ENCODE data around the gene TLCD2. TPM values are rescaled to one million over a fixed set of nuclear protein-coding genes. Genes with fewer than 3 reads are reported as not detected.

TLCD2 gene
- total RNA-seq, 1 experiment from 2014 or later = 1.9 TPM

DNA sequence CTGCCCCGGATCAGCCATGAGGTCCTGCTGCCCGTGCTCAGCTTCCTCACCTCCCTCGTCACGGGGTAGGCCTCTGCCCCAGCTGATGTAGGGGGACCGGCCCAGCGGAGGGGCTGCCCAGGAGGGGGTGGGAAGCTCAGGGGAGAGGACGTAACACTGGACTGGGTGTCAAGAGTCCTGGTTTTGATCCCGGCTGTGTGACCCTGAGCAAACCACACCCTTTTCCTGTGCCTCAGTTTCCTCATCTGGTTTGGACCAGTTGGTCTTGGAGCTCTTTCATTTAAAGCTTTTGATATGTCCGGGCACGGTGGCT lies 21.0 kb upstream of the TLCD2 start (continued):
- TF ChIP-seq CTCF (IDR thresholded peaks at IDR 0.05) = no peak
- no peak for TF ChIP-seq ATF1 (CRISPR knock-in tag; IDR thresholded peaks at IDR 0.05)
- TF ChIP-seq, protein P1, sequence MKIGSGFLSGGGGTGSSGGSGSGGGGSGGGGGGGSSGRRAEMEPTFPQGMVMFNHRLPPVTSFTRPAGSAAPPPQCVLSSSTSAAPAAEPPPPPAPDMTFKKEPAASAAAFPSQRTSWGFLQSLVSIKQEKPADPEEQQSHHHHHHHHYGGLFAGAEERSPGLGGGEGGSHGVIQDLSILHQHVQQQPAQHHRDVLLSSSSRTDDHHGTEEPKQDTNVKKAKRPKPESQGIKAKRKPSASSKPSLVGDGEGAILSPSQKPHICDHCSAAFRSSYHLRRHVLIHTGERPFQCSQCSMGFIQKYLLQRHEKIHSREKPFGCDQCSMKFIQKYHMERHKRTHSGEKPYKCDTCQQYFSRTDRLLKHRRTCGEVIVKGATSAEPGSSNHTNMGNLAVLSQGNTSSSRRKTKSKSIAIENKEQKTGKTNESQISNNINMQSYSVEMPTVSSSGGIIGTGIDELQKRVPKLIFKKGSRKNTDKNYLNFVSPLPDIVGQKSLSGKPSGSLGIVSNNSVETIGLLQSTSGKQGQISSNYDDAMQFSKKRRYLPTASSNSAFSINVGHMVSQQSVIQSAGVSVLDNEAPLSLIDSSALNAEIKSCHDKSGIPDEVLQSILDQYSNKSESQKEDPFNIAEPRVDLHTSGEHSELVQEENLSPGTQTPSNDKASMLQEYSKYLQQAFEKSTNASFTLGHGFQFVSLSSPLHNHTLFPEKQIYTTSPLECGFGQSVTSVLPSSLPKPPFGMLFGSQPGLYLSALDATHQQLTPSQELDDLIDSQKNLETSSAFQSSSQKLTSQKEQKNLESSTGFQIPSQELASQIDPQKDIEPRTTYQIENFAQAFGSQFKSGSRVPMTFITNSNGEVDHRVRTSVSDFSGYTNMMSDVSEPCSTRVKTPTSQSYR (CRISPR knock-in tag; IDR thresholded peaks at IDR 0.05) = no peak
- TF ChIP-seq, protein P2, sequence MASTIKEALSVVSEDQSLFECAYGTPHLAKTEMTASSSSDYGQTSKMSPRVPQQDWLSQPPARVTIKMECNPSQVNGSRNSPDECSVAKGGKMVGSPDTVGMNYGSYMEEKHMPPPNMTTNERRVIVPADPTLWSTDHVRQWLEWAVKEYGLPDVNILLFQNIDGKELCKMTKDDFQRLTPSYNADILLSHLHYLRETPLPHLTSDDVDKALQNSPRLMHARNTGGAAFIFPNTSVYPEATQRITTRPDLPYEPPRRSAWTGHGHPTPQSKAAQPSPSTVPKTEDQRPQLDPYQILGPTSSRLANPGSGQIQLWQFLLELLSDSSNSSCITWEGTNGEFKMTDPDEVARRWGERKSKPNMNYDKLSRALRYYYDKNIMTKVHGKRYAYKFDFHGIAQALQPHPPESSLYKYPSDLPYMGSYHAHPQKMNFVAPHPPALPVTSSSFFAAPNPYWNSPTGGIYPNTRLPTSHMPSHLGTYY (CRISPR knock-in tag; IDR thresholded peaks at IDR 0.05) = no peak
- TF ChIP-seq ETV6 (CRISPR knock-in tag; IDR thresholded peaks at IDR 0.05) = no peak
- no peak for TF ChIP-seq NFYB (CRISPR knock-in tag; conservative IDR thresholded peaks at IDR 0.05; ENCODE audit: low read depth)
- TF ChIP-seq TEAD1 (CRISPR knock-in tag; IDR thresholded peaks at IDR 0.05) = no peak
- TF ChIP-seq RORB (CRISPR knock-in tag; IDR thresholded peaks at IDR 0.05) = no peak
- TF ChIP-seq ZNF121 (CRISPR knock-in tag; IDR thresholded peaks at IDR 0.05) = no peak
- TF ChIP-seq CBFB (CRISPR knock-in tag; IDR thresholded peaks at IDR 0.05; ENCODE audit: low read depth) = no peak
- TF ChIP-seq PRRX2 (CRISPR knock-in tag; IDR thresholded peaks at IDR 0.05) = no peak

DNA sequence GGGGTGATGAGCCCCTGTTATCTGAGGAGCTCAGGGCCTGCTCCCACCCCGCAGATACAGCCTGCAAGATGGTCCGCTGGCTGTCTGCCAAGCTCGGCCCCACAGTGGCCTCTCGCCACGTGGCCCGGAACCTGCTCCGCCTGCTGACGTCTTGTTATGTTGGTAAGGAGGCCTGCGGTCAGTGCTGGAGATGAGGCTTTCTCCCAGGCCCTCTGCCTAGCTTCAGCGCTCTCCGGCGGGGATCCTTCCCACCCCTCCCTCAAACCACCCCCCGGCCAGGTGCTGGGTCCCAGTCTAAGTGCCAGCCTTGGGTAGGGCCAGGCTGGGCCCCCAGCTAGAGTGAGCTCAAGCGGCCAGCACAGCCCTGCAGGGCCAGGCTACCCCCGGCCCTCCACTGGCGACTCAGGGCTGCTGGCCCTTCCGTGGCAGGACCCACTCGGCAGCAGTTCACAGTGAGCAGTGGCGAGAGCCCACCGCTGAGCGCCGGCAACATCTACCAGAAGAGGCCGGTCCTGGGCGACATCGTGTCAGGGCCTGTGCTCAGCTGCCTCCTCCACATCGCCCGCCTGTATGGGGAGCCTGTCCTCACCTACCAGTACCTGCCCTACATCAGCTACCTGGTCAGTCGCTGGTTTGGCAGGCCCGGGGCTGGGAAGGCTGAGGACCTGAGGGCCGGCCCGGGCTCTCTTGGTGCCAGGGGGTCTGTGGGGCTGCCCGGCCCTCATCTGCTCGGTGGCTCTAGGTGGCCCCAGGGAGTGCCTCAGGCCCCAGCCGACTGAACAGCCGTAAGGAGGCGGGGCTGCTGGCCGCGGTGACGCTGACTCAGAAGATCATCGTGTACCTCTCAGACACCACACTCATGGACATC lies 20.4 kb upstream of the TLCD2 start:
- no peaks in the 10 kb centered on the region; the same call in 1 of the 2 replicates for H3K36me3 Mint-ChIP-seq
- ATAC-seq (no peak), DNase-seq (ENCODE audit: low spot score) (no peak)
- H3K4me1 Mint-ChIP-seq = peaks cover 1% of the 10 kb centered on the region; the same call in 1 of the 2 replicates
- ChIA-PET POLR2A (no interaction called here), CTCF (no interaction called here)
- no peak overlapping the region for H3K4me3 Mint-ChIP-seq
- H3K9me3 Mint-ChIP-seq = no peaks in the 10 kb centered on the region
- no peaks in the 10 kb centered on the region for H3K27me3 Mint-ChIP-seq (ENCODE audit: low read depth)
- no peak overlapping the region for H3K27ac Mint-ChIP-seq
- TF ChIP-seq E2F1 (CRISPR knock-in tag; IDR thresholded peaks at IDR 0.05) (no peak), ZNF138 (CRISPR knock-in tag; conservative IDR thresholded peaks at IDR 0.05) (no peak), ESRRA (CRISPR knock-in tag; IDR thresholded peaks at IDR 0.05; ENCODE audit: borderline replicate concordance) (no peak), ZNF671 (CRISPR knock-in tag; IDR thresholded peaks at IDR 0.05) (no peak), ZBTB43 (CRISPR knock-in tag; IDR thresholded peaks at IDR 0.05) (no peak), FOXJ3 (CRISPR knock-in tag; IDR thresholded peaks at IDR 0.05; ENCODE audit: borderline replicate concordance) (no peak), ZNF317 (CRISPR knock-in tag; IDR thresholded peaks at IDR 0.05; ENCODE audit: borderline replicate concordance, low read depth) (no peak), RORB (CRISPR knock-in tag; IDR thresholded peaks at IDR 0.05) (no peak), TEAD1 (CRISPR knock-in tag; IDR thresholded peaks at IDR 0.05) (no peak), NR2C2 (CRISPR knock-in tag; IDR thresholded peaks at IDR 0.05) (no peak), SMAD3 (CRISPR knock-in tag; IDR thresholded peaks at IDR 0.05; ENCODE audit: borderline replicate concordance) (no peak), ZNF423 (CRISPR knock-in tag; IDR thresholded peaks at IDR 0.05) (no peak)
- TF ChIP-seq, protein P3, sequence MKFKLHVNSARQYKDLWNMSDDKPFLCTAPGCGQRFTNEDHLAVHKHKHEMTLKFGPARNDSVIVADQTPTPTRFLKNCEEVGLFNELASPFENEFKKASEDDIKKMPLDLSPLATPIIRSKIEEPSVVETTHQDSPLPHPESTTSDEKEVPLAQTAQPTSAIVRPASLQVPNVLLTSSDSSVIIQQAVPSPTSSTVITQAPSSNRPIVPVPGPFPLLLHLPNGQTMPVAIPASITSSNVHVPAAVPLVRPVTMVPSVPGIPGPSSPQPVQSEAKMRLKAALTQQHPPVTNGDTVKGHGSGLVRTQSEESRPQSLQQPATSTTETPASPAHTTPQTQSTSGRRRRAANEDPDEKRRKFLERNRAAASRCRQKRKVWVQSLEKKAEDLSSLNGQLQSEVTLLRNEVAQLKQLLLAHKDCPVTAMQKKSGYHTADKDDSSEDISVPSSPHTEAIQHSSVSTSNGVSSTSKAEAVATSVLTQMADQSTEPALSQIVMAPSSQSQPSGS (CRISPR knock-in tag; IDR thresholded peaks at IDR 0.05; ENCODE audit: borderline replicate concordance, low read depth) = no peak
- TF ChIP-seq, protein P4, sequence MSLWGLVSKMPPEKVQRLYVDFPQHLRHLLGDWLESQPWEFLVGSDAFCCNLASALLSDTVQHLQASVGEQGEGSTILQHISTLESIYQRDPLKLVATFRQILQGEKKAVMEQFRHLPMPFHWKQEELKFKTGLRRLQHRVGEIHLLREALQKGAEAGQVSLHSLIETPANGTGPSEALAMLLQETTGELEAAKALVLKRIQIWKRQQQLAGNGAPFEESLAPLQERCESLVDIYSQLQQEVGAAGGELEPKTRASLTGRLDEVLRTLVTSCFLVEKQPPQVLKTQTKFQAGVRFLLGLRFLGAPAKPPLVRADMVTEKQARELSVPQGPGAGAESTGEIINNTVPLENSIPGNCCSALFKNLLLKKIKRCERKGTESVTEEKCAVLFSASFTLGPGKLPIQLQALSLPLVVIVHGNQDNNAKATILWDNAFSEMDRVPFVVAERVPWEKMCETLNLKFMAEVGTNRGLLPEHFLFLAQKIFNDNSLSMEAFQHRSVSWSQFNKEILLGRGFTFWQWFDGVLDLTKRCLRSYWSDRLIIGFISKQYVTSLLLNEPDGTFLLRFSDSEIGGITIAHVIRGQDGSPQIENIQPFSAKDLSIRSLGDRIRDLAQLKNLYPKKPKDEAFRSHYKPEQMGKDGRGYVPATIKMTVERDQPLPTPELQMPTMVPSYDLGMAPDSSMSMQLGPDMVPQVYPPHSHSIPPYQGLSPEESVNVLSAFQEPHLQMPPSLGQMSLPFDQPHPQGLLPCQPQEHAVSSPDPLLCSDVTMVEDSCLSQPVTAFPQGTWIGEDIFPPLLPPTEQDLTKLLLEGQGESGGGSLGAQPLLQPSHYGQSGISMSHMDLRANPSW (CRISPR knock-in tag; conservative IDR thresholded peaks at IDR 0.05; ENCODE audit: low read depth) = no peak

Data from WTC11 (cell line).